Stomach (tissue), 4 donors: ENCODE data around the gene FAXDC2.

ENCODE experiments used
- CTCF ChIP-seq, 7 experiments: fragments of 450-650 bp in 4 of 7; fragments of 200-600 bp in 3 of 7; sonication (generic) in 3 of 7; IDR thresholded peaks; one replicate each; pipeline ENCODE4 v1.5.1; 2016 to 2019; ENCODE audit warnings: antibody characterized with exemption in 7 of 7, control low read depth in 2 of 7, mild to moderate bottlenecking in 1 of 7
- POLR2A ChIP-seq, 4 donors: fragments of 450-650 bp; IDR thresholded peaks; one replicate each; pipeline ENCODE4 v1.6.1; 2016; ENCODE audit warnings: antibody characterized with exemption in 4 of 4, control low read depth in 2 of 4, mild to moderate bottlenecking in 1 of 4, moderate library complexity in 1 of 4
- POLR2AphosphoS5 ChIP-seq, 3 donors: sonication (generic); formaldehyde crosslinking; IDR thresholded peaks; one replicate each; pipeline ENCODE4 v1.6.1; 2016; ENCODE audit warnings: antibody characterized with exemption in 3 of 3

GRCh38 chr5:154793599-154794524, 56.5 kb downstream of the FAXDC2 start:
- no peak for TF ChIP-seq CTCF (IDR thresholded peaks at IDR 0.05)
- no peak for TF ChIP-seq POLR2A (IDR thresholded peaks at IDR 0.05)
- TF ChIP-seq POLR2AphosphoS5 (IDR thresholded peaks at IDR 0.05), result no peak
